Coronary artery (tissue), 2 donors: ENCODE results near the gene SV2B.

ENCODE experiments used
- DNase-seq: peaks from one replicate; pipeline ENCODE4 v3.0.0-alpha.2; 2017; ENCODE audit warnings: low spot score
- H3K27ac ChIP-seq, 2 donors: fragments of 200-600 bp; sonication (generic); one replicate each; pipeline ENCODE4 v1.5.1; 2016 to 2019
- H3K4me3 ChIP-seq: fragments of 200-600 bp; sonication (generic); 2 replicates; pipeline ENCODE4 v1.5.1; 2016; ENCODE audit warnings: mild to moderate bottlenecking, moderate library complexity
- CTCF ChIP-seq: fragments of 200-600 bp; sonication (generic); IDR thresholded peaks from one replicate; pipeline ENCODE4 v1.5.1; 2019; ENCODE audit warnings: antibody characterized with exemption

Gene SV2B

GRCh38 chr15:91214675-91215590, 114.9 kb downstream of the SV2B start:
- DNase-seq: no peak
- Histone ChIP-seq H3K4me3 (no peak overlapping the region), H3K27ac (no peak overlapping the region)
- TF ChIP-seq CTCF: no peak

GRCh38 chr15:91216000-91216399, 115.9 kb downstream of the SV2B start:
- Histone ChIP-seq H3K4me3 (no peak overlapping the region), H3K27ac (no peak overlapping the region)
- no peak for DNase-seq
- no peak for TF ChIP-seq CTCF

GRCh38 chr15:91219206-91219605, 119.1 kb downstream of the SV2B start:
- no peak for DNase-seq
- no peak for TF ChIP-seq CTCF
- Histone ChIP-seq H3K4me3 (no peak overlapping the region), H3K27ac (no peak overlapping the region)

- TF ChIP-seq CTCF: no peak
- H3K4me3 ChIP-seq: no peak overlapping the region
- H3K27ac ChIP-seq: no peak overlapping the region
- no peak for DNase-seq
Observed at GRCh38 chr15:91222052-91222451, 122.0 kb downstream of the SV2B start.

- H3K4me3 ChIP-seq: no peak overlapping the region
- no peak overlapping the region for H3K27ac ChIP-seq
- no peak for DNase-seq
- no peak for TF ChIP-seq CTCF
Observed at GRCh38 chr15:91223863-91224262, 123.8 kb downstream of the SV2B start.

- Histone ChIP-seq H3K27ac (no peak overlapping the region), H3K4me3 (no peak overlapping the region)
- DNase-seq: no peak
- no peak for TF ChIP-seq CTCF
Observed at GRCh38 chr15:91224755-91225380, 124.8 kb downstream of the SV2B start.

GRCh38 chr15:91225741-91226140, 125.7 kb downstream of the SV2B start:
- no peak overlapping the region for H3K27ac ChIP-seq
- TF ChIP-seq CTCF: no peak
- H3K4me3 ChIP-seq: no peak overlapping the region
- DNase-seq: no peak
